ENCODE results near the gene HK3. TPM values are rescaled to one million over a fixed set of nuclear protein-coding genes. Genes with fewer than 3 reads are reported as not detected.

Gene HK3
- total RNA-seq, 1 experiment from 2014 or later = 0.17 TPM

- no peak for TF ChIP-seq STAT6 (CRISPR knock-in tag; conservative IDR thresholded peaks at IDR 0.05; ENCODE audit: low read depth)
- TF ChIP-seq E2F1 (CRISPR knock-in tag; IDR thresholded peaks at IDR 0.05) = no peak
- TF ChIP-seq IRF1 (CRISPR knock-in tag; IDR thresholded peaks at IDR 0.05) = no peak
- TF ChIP-seq NFE2L1 (CRISPR knock-in tag; IDR thresholded peaks at IDR 0.05) = no peak
- TF ChIP-seq, protein P1, sequence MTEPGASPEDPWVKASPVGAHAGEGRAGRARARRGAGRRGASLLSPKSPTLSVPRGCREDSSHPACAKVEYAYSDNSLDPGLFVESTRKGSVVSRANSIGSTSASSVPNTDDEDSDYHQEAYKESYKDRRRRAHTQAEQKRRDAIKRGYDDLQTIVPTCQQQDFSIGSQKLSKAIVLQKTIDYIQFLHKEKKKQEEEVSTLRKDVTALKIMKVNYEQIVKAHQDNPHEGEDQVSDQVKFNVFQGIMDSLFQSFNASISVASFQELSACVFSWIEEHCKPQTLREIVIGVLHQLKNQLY (CRISPR knock-in tag; IDR thresholded peaks at IDR 0.05) = no peak
- TF ChIP-seq ZNF317 (CRISPR knock-in tag; IDR thresholded peaks at IDR 0.05; ENCODE audit: borderline replicate concordance, low read depth) = no peak
- TF ChIP-seq FOXJ3 (CRISPR knock-in tag; IDR thresholded peaks at IDR 0.05; ENCODE audit: borderline replicate concordance) = no peak
- TF ChIP-seq, protein P2, sequence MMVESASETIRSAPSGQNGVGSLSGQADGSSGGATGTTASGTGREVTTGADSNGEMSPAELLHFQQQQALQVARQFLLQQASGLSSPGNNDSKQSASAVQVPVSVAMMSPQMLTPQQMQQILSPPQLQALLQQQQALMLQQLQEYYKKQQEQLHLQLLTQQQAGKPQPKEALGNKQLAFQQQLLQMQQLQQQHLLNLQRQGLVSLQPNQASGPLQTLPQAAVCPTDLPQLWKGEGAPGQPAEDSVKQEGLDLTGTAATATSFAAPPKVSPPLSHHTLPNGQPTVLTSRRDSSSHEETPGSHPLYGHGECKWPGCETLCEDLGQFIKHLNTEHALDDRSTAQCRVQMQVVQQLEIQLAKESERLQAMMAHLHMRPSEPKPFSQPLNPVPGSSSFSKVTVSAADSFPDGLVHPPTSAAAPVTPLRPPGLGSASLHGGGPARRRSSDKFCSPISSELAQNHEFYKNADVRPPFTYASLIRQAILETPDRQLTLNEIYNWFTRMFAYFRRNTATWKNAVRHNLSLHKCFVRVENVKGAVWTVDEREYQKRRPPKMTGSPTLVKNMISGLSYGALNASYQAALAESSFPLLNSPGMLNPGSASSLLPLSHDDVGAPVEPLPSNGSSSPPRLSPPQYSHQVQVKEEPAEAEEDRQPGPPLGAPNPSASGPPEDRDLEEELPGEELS (CRISPR knock-in tag; IDR thresholded peaks at IDR 0.05) = no peak
- no peak for TF ChIP-seq NR1H2 (CRISPR knock-in tag; IDR thresholded peaks at IDR 0.05)
- TF ChIP-seq CDX4 (CRISPR knock-in tag; IDR thresholded peaks at IDR 0.05; ENCODE audit: borderline replicate concordance) = no peak
- no peak for TF ChIP-seq ZNF138 (CRISPR knock-in tag; conservative IDR thresholded peaks at IDR 0.05)
Measured at GRCh38 chr5:176916337-176916736, 17.2 kb upstream of the HK3 start (continued).

GRCh38 chr5:176915906-176916305 lies 16.8 kb upstream of the HK3 start:
- Mint-ChIP-seq H3K36me3 (no peaks in the 10 kb centered on the region), H3K9me3 (no peaks in the 10 kb centered on the region), H3K27me3 (ENCODE audit: low read depth) (no peaks in the 10 kb centered on the region), H3K4me3 (no peak overlapping the region), H3K27ac (peak overlapping the region; percentile 23), H3K4me1 (peaks cover 5% of the 10 kb centered on the region)
- CTCF ChIA-PET = interaction anchor here (0.6 to 0.9 kb wide), 2 partner anchors 255 to 258 kb away, joined by 3 to 4 read pairs; no protein-coding TSS in a partner anchor
- DNase-seq (ENCODE audit: low spot score) = no peak
- POLR2A ChIA-PET = interaction anchor here (0.6 kb wide), 1 partner anchor 630 kb away, joined by 3 read pairs; no protein-coding TSS in a partner anchor
- no peak for ATAC-seq
- TF ChIP-seq, protein P3, sequence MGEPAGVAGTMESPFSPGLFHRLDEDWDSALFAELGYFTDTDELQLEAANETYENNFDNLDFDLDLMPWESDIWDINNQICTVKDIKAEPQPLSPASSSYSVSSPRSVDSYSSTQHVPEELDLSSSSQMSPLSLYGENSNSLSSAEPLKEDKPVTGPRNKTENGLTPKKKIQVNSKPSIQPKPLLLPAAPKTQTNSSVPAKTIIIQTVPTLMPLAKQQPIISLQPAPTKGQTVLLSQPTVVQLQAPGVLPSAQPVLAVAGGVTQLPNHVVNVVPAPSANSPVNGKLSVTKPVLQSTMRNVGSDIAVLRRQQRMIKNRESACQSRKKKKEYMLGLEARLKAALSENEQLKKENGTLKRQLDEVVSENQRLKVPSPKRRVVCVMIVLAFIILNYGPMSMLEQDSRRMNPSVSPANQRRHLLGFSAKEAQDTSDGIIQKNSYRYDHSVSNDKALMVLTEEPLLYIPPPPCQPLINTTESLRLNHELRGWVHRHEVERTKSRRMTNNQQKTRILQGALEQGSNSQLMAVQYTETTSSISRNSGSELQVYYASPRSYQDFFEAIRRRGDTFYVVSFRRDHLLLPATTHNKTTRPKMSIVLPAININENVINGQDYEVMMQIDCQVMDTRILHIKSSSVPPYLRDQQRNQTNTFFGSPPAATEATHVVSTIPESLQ (CRISPR knock-in tag; IDR thresholded peaks at IDR 0.05) = no peak
- TF ChIP-seq FOXJ3 (CRISPR knock-in tag; IDR thresholded peaks at IDR 0.05; ENCODE audit: borderline replicate concordance) (no peak), ZNF121 (CRISPR knock-in tag; IDR thresholded peaks at IDR 0.05) (no peak), MXD4 (CRISPR knock-in tag; IDR thresholded peaks at IDR 0.05; ENCODE audit: borderline replicate concordance) (no peak), CREB1 (CRISPR knock-in tag; IDR thresholded peaks at IDR 0.05) (no peak), SOX15 (CRISPR knock-in tag; IDR thresholded peaks at IDR 0.05) (no peak), KAT7 (CRISPR knock-in tag; IDR thresholded peaks at IDR 0.05; ENCODE audit: borderline replicate concordance) (no peak), NR2C2 (CRISPR knock-in tag; IDR thresholded peaks at IDR 0.05) (no peak), ZNF317 (CRISPR knock-in tag; IDR thresholded peaks at IDR 0.05; ENCODE audit: borderline replicate concordance, low read depth) (no peak), IRF2 (CRISPR knock-in tag; IDR thresholded peaks at IDR 0.05; ENCODE audit: borderline replicate concordance, low read depth) (no peak), ZNF396 (CRISPR knock-in tag; IDR thresholded peaks at IDR 0.05; ENCODE audit: borderline replicate concordance) (no peak)
- TF ChIP-seq, protein P4, sequence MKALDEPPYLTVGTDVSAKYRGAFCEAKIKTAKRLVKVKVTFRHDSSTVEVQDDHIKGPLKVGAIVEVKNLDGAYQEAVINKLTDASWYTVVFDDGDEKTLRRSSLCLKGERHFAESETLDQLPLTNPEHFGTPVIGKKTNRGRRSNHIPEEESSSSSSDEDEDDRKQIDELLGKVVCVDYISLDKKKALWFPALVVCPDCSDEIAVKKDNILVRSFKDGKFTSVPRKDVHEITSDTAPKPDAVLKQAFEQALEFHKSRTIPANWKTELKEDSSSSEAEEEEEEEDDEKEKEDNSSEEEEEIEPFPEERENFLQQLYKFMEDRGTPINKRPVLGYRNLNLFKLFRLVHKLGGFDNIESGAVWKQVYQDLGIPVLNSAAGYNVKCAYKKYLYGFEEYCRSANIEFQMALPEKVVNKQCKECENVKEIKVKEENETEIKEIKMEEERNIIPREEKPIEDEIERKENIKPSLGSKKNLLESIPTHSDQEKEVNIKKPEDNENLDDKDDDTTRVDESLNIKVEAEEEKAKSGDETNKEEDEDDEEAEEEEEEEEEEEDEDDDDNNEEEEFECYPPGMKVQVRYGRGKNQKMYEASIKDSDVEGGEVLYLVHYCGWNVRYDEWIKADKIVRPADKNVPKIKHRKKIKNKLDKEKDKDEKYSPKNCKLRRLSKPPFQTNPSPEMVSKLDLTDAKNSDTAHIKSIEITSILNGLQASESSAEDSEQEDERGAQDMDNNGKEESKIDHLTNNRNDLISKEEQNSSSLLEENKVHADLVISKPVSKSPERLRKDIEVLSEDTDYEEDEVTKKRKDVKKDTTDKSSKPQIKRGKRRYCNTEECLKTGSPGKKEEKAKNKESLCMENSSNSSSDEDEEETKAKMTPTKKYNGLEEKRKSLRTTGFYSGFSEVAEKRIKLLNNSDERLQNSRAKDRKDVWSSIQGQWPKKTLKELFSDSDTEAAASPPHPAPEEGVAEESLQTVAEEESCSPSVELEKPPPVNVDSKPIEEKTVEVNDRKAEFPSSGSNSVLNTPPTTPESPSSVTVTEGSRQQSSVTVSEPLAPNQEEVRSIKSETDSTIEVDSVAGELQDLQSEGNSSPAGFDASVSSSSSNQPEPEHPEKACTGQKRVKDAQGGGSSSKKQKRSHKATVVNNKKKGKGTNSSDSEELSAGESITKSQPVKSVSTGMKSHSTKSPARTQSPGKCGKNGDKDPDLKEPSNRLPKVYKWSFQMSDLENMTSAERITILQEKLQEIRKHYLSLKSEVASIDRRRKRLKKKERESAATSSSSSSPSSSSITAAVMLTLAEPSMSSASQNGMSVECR (CRISPR knock-in tag; IDR thresholded peaks at IDR 0.05; ENCODE audit: borderline replicate concordance) = no peak

Measured in WTC11 (cell line).